ENCODE results near the gene PMPCA. TPM values are rescaled to one million over a fixed set of nuclear protein-coding genes. Genes with fewer than 3 reads are reported as not detected.

Gene PMPCA
- total RNA-seq, 1 donor from 2014 or later, result 55.5 TPM

DNA sequence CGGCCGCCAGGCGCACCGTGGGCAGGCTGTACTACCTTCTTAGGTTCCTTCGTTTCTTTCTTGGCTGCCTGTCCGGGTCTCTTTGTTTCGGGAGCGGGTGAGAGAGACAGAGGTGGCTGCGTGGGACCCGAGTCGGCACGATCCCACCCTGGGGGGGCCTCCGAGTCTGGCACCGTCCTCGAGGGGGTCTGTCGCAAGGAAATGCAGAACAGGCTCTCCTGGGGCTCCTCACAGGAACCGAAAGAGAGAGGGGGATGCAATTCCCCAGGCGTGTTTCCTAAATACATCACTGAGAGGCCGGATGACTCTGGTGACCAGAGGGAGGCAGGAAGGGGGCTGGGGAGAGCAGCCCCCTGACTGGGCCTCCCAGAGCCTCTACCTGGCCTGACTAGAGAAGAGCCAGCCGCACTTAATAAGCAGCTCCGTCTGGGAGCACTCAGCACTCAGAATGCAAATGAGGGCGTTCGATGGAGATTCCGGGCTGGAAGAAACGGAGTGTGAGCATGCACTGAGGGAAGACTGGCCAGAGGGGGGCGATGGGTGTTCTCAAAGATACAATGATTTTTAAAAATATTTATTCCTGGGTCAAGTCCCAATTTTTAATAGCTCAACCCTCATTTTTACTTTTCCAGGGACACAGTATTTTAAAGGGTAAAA lies 40.9 kb downstream of the PMPCA start:
- DNase-seq (ENCODE audit: extremely low read depth, low read depth, low spot score), result no peak

DNA sequence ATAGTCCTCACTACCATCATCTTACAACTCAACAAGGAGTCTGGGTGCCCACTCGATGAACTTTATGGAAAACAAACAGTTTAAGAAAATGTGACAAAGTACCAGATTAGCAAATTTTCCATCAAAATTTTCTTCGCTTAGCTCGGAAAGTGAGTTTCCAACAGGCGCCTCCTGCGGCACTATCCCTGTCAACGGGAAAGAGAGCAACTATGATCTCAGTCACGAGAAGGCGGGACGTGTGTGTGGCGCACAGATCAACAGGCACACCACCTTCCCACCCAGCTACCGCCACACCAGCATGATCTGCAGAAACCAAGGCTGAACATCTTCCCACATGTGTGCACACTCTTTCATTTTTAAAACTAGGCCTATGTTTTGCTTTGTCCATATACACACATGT lies 42.9 kb downstream of the PMPCA start:
- DNase-seq (ENCODE audit: extremely low read depth, low read depth, low spot score), result no peak

DNA sequence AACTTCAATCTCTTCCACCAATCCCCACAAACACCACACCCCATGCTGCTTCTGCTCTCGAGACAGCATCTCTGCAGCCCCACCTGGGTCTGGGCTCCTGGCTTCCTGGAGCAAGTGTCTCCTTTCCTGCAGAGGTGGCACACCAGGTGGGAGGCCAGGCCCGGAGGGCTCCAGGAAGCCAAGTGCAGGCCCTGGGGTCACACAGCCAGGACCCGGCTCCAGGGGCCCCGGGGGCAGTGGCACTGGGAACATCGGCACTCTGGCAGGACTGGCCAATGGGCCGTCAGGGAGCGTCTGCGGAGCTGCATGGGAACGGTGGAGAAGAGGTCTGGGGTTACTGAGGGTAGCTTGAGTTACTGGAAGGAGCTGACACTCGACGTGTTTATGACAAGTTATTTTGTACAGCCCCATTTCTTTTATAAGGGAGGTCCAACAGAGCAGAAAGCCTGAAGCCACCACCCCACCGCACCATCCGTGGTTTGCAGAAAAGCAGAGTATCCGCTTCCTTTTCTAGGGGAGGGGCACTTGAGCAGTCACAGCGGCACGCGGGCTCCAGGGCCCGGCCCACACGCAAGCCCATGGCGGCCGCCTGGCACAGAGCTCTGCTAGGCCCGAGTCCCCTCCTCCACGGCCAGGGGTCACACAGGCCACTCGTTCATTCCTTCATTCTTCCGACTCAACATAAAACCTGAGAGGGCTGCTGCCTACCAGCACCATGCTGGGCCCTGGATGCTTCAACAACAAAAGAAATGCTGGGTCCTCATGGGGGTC lies 43.8 kb downstream of the PMPCA start:
- no peak for DNase-seq (ENCODE audit: extremely low read depth, low read depth, low spot score)

DNA sequence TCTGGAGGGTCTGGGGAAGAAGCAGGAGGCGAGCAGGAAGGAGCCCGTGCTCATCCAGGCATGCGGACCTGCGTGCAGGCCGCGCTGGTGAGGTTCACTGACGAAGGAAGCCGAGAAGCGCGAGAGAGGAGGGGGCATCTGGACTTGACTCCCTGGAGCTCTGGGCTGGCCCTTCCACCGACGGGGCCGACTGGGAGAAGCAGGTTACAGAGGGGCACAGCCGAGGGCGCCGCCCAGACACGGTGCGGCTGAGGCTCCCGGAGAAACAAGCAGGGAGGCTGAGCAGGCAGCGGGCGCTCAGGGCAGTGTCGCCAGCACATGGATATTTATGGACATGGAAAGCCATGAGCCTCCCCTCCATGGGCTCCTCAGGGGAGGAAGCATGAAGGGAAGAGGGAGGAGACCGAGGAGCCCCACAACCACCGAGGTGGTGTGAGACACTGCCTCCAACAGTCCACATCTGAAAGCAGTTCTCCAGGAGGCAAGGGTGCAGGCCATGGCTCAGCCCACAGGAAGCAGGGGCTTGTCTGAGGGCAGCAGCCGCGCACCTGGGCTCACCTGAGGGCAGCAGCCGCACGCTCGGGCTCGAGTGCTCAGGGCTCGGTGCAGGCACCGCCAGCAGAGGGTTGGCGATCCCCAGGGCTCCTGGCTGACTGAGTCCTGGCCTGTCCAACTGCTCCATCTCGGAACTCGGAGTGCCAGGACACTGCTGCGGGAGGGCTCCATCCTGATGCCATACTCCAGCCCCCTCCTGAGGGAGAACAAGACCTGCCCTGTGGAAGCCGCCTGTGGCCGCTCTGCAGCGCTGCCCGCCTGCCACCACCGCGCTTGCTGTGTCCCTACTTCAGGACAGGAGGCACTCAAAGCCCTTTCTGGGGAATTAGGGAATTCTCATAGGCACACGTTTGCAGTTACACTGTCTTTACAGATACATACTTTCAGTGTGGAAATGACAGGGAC lies 44.9 kb downstream of the PMPCA start:
- DNase-seq (ENCODE audit: extremely low read depth, low read depth, low spot score), result no peak

DNA sequence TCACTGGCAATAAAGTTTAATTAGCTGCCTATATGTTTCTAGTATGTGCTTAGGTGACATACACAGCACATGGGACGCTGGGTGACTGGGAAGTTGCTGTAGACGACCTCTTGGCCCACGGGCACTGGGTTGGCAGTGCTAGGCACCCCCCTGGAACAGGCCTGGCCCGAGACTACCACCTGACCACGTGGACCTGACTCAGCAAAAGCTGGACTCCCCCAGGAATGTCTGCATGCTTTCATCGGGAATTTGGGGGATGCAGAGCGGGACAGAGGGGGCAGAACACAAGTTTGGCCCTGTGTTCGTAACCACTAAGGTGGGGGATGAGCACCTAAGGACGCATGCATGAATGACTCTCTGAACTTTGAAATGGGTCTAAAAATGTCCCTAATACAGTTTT lies 45.8 kb downstream of the PMPCA start:
- DNase-seq (ENCODE audit: extremely low read depth, low read depth, low spot score), result no peak

DNA sequence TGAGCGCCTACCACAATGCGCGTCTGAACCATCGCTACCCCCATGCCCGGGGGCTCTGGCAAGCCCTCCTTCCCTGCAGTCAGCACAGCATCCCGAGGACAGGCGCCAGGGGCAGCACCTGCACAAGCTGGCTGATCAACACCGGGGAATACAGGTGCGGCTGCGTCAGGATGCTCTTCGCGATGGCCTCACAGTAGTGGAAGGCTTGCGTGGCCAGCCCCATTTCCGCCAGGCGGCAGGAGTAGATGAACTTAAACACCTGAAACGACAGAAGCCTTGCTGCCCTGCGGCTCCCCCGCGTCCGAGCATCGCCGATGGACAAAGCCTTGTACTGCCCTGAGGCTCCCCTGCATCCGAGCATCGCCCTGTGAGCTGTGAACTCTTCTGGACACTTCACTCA lies 46.9 kb downstream of the PMPCA start:
- DNase-seq (ENCODE audit: extremely low read depth, low read depth, low spot score), result no peak

DNA sequence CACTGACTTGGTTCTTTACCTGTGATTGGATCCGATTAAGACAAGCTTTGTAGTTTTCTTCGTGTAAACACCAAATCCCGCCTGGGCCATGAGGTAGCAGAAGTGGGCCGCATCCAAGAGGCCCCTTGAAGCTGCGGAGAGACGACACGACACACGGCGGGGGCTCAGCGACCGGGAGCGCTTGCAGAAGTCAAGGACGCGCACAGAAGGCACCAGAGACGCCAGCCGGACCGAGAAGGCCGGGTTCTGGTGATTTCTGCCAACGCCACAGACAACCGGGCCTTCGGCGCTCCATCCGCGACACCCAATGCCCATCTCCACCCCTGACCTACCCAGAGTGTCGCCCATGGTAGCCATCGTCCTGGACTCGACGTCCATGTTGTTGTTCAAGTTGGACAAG lies 49.0 kb downstream of the PMPCA start:
- DNase-seq (ENCODE audit: extremely low read depth, low read depth, low spot score), result no peak

DNA sequence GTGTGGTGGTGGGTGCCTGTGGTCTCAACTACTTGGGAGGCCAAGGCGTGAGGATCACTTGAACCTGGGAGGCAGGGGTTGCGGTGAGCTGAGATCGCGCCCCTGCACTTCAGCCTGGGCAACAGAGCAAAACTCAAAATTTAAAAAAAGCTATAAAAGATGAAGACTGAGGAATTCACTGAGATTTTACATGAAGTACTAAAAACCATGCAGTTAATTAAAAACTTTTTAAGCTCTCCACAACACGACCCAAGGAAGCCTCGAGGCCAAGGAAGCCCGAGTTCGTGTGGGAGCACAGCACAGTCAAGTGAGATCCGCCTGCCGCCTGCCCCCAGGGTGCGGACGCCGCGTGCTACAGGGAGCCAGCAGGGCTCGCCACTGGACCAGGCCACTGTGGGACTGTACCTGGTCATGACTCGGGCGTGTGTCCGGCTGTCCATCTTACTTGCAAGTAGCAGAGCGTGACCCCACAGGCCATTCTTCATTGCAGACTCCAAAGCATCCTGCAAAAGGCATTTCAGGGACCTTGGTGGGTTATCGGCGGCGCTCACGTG lies 50.4 kb downstream of the PMPCA start:
- no peak for DNase-seq (ENCODE audit: extremely low read depth, low read depth, low spot score)

DNA sequence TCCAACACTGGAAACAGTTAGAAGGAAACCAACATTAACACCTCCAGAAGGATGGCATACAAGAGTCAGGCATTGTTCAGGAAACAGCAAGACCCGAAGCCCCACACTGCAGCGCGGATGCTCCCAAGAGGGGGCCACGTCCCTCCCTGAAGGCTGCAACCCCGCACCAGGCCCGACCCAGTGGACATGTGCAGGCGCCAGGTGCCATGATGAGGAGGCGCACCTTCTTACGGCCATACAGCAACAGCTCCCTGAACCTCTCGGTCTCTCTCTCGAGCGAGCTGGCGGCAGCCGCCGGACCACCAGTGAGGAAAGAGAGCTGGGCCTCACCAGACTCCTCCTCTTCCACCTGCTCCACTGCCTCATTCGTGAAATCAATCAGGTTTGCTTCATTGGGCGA lies 52.2 kb downstream of the PMPCA start:
- DNase-seq (ENCODE audit: extremely low read depth, low read depth, low spot score), result no peak

DNA sequence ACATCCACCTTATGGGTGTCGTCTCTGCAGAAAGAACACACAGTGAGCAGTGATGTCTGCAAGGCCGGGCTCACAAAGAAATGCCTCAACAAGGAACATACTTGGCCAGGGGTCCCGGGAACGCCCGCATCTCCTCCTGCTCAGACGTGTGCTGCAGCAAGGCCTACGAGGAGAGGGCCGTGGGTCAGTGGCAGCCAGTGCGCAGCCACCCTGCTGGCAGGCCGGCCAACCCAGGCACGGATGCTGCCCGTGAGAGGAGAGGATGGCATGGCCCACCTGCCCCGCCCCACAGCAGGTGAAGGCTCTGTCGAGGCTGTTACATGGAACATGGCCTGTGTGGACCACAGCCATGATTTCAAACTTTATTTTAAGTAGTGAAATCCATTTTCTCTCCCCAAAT lies 53.1 kb downstream of the PMPCA start:
- DNase-seq (ENCODE audit: extremely low read depth, low read depth, low spot score), result no peak

DNA sequence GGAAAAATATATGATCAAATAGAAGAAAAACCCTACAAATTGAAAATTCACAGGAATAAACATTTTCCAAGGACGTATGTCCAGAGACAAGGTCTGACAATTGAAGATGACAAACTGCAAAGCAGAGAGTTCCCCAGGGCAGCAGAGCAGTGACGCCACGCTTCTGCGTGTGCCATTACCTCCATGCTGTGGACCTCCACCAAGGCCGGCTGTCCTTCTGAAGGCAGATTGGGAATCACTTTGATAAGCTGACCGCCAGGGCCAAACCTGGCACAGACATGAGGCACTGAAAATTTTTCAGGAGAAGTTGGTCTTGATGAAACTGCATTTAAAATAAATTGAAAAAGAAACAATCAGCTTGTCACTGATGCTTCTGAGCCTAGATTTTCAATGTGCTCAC lies 53.8 kb downstream of the PMPCA start:
- no peak for DNase-seq (ENCODE audit: extremely low read depth, low read depth, low spot score)

DNA sequence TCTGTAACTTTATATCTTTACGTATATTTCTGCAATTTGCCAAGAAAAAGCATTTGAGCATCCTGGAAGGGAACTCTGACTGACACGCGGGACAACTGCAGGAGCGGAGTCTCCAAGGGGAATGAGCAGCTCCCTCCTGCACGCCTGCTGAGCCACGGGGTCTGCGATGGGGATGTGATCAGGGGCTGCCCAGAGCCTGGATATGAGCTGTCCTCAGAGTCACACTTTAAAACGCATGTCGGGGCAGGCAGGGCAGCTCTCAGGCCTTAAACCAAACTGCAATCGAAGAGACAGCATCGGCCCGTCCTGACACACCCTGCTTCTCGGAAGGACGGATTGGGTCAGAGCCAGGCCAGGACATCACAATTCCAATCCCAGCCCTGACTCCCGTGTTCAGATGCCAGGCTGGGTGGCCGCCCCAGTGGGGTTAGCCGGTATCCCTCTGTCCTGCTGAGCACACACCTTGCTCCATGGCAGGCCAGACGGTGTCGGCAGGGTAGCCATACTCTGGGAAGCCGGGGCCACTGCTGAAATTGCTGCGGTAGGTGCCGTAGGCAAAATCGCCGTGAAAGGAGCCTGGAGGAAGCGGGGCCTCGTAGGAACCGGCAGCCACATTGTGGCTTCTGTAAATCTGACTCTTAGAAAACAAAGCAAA lies 55.2 kb downstream of the PMPCA start:
- DNase-seq (ENCODE audit: extremely low read depth, low read depth, low spot score), result no peak

DNA sequence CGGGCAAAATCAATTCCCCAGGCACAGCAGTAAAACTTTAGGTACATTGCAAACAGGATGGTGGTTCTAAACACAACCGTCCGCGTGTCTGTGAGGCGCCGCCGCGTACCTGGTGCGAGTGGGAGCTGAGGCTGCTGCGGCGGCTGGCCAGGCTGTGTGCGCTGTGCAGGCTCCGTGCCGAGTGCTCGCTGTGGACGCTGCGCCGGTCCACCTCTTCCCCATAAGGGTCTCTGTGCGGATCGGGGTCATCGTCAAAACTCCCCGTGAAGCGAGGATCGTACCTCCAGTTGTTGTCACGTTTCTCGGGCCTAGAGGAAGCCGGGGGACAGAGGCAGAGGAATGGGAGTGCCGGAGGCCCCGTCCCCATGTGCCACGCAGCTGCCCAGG lies 55.7 kb downstream of the PMPCA start:
- DNase-seq (ENCODE audit: extremely low read depth, low read depth, low spot score), result no peak

DNA sequence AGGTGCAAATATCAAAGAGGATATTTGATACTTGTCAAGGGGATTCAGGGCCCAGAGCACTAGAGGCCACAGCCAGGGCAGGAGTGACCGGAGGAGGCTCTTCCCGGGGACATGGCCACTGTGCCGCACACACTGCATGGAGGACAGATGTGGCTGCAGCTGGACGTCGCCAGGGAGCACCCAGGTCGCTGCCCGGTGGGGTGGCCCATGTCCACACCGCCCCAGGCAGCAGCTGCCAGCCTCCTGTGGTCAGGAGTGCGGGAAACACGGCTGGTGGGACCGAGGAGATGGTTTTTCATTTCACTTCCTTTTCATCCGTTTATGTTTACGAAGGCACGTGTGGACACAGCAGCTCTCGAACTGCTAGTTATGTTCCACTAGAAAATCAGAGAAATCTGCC lies 57.3 kb downstream of the PMPCA start:
- DNase-seq (ENCODE audit: extremely low read depth, low read depth, low spot score), result no peak

DNA sequence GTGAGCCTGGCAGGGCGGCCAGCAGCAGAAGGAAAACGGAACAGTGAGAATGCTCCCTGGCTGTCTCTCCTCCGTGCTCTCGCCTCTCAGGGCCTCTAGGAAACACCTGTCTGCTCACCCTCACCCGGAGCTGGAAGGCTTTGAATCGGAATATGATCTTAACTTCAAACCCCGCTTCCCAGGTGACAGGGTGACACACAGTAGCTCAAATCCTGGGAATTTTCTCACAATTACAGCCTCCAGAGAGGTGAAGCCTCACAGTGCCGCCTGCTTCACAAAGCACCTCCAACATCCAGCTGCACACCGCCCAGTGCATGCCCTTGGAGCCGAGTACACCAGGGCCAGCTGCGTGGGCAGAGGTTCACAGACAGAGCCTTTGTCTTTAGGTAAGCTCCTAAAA lies 59.9 kb downstream of the PMPCA start:
- no peak for DNase-seq (ENCODE audit: extremely low read depth, low read depth, low spot score)

DNA sequence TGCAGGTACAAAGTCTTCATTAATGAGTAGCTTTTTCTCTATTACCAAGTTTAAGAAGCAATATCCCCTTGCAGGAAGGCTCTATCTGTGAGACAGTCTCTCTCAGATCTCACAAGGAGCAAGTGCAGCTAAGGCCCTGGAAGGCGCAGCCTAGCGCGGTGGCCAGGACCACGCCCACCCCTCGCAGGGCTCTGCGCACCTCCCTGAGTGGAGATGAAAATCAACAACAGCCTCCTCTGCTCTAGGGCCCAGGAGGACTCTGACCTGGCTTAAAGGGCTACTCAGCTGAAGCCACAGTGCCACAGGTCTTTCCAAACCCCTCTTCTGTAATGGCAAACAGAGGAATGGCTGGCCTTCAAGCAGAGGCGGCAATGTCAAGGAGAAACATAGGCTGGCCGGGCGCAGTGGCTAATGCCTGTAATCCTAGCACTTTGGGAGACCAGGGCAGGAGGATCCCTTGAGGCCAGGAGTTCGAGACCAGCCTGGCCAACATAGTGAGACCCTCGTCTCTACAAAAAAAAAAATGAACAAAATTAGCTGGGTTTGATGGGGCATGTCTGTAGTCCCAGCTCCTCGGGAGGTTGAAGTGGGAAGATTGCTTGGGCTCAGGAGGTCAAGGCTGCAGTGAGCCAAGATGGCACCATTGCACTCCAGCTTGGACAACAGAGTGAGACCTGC lies 60.5 kb downstream of the PMPCA start:
- DNase-seq (ENCODE audit: extremely low read depth, low read depth, low spot score), result no peak

DNA sequence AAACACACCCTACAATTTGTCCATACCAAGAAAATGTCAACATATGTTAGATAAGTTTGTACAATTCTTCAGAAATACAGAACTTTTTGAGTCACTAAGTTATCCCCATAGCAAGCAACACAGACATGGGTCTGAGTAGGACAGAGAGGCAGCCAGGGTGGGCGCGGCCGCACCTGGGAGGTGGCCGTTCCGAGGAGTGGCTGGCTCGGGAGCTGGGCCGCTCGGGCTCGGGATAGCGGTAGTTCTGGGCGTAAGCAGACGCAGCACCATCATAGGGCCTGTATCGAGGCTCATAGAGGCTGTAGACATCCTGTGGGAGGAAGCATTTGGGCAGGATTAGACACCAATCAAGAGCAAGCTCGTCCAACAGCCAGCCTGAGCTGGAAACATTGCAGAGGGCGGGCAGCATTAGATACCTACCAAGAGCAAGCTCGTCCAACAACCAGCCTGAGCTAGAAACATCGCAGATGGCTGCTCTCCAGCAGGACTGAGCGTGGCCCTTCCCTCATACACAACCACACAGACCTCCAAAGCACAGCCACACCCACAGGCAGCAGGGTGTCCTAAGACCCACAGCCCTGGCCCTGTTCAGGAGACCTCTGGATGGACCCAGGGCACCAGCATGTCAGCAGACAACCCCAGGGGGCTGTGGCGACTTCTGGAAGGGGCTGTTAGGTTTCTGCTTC lies 61.5 kb downstream of the PMPCA start:
- no peak for DNase-seq (ENCODE audit: extremely low read depth, low read depth, low spot score)

DNA sequence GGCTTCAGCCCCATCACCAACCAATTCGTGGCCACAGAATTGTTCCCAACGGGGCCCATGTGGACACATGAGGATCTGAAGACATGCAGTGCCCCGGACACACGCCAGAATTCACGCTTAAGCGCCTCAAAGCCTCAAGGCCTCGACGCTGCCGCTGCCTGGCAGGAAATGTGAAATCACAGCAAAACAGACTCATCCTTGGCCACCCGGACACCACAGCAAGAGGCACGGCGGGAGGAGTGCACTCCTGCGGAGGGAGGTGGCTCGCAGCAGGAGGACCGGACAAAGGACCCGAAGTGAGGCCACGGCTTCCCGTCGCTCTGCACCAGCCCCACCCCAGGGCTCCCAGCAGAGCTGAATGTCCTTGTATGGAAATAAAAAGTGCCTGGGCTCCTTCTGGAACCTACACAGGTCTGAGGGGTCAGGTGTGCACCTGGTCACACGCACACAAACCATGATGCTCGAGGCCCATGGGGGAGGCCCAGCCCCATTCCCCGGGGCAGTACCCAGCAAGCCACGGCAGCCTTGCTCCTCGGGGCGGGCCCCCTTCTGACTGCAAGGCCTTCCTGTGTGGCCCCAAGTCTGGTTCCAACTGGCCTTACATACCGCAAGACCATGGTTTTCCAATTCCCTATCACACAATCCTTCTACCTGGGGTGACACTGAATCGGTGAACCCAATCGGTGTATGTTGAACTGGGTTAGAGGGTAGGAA lies 62.3 kb downstream of the PMPCA start:
- DNase-seq (ENCODE audit: extremely low read depth, low read depth, low spot score), result no peak

DNA sequence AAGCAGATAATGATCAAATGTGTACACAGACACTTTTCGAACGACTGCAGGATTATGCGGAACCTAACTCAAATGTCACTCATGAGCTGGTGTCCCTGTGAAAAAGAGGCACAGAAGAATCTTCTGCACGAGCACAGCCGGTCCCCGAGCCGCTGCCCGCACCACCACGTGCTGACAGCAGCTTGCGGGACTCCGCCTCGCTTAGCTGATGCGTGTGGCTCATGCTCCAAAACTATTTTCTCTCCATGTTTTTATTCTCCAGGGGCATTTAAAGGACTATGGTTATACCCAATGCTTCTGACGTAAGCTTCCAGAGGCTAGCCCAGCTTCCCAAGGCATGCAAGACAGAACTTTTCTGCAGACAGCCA lies 62.9 kb downstream of the PMPCA start:
- no peak for DNase-seq (ENCODE audit: extremely low read depth, low read depth, low spot score)
